HG03442 (cell line): ENCODE measurements around the gene CENPV.
"Not testable (repeated sequence)": the region's sequence is repeated elsewhere in the genome, so short reads cannot be mapped to it uniquely, and the experiment has no call there.

Experiments used
- ATAC-seq: cut with Tn5 transposase; IDR thresholded peaks from one replicate; pipeline ENCODE4 v1.9.1; 2021; ENCODE audit warnings: mild to moderate bottlenecking, moderate library complexity; ENCODE audit not compliant: unreplicated experiment

Gene CENPV

DNA sequence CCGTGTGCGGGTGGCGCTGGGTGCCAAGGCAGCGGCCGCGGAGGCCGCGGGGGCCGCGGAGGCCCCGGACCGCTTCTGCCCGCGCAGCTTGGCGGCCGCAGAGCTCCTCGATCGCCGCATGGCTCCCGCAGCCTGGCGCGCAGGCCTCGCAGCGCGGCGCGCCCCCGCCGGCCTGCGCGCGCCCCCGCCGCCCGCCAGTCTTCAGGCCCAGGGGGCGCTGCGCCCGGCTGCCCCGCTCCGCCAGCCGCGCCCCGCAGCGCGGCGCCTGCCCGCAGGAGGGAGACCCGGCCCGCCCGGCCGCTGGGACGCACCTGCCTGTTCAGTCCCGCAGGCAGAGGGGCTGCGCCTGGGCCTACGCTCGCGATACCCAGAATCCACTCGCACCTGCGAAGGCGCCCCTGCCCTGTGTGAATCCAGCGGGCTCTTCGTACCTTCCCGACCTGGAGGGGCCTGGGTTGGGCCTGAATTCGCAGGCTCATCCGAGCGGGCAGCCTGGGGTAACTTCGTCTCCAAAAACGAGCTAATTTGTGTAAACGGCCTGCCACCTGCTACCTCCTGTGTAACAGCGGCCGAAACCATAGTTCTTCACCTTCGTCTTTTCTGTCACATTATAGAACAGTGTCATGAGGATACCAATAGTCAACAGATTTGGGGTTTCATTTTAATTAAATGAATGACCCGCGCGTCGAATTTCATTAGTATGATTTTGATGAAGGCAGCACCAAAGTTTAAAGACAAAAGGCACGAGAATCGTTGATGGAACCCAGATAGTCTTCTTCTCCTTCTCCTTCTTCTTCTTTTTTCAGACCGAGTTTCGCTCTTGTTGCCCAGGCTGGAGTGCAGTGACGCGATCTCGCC is at the start of gene CENPV:
CENPV (minus strand) TSS at position 153 of the 858 bp plus-strand sequence; CDS start at position 120, 33 bp downstream.
- peak; percentile 65 for ATAC-seq

DNA sequence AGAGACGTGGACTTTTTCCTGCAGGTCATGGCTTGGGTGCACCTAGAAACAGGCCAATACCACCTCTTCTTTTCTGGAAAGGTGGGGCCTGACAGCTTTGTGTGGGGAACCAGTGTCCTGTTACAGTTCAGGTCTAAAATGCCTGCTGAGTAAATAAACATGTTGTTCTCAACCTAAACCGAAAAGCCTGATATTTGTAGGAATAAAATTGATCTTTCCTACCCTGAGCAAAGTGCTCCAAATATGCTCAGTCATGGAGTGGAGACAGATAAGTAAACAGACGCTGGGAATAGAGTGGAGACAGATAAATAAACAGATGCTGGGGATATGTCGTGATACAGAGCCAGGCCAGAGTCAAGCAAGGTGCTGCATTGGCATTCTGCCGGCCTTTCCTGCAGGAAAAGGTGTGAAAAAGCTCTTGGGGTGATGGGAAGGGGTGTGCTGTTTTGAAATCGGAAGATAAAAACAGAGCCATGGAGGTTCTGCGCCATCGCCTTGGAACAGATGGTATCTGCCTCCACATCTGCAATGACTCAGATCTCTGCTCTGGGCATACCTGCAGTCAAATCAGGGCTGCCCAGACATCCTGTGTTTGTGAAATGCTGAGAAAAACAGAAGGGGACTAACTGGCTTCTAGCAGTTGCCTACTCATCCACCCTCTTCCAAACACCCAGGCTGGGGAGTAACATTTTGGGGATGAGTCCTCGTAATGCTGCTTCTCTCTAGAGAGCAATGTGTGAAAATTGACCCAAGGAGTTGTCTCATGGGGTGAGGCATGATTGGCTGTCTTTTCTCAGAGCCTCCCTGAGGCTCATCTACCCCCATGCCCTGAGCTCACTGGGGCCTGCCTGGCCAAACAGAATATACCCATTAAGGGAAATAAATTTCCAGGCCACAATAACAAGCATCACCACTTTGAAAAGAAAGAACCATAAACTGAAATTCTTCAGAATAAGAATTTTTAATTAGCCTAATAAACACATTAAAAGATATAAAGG is 45.3 kb upstream of the CENPV start:
- peak; percentile 68 for ATAC-seq

DNA sequence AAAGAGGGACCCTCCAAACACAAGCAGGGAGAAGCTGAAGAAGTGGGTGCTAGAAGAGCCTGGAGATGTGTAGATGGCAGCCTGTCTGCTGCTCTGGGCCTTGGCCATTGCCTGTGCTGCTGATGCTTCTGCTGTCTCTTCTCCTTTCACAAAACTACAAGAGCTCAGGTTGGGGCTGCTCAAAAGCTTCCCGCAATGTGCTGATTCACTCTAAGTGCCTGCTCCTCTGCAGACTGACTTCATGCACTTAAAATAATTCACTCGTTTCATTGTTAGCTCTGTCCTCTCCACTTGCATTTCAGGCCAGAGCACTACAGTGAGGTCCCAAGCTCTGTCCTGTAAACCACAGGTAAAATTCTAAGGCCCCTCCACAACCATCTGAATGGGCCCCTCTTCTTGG is 43.4 kb upstream of the CENPV start:
- ATAC-seq, result not testable (repeated sequence)

DNA sequence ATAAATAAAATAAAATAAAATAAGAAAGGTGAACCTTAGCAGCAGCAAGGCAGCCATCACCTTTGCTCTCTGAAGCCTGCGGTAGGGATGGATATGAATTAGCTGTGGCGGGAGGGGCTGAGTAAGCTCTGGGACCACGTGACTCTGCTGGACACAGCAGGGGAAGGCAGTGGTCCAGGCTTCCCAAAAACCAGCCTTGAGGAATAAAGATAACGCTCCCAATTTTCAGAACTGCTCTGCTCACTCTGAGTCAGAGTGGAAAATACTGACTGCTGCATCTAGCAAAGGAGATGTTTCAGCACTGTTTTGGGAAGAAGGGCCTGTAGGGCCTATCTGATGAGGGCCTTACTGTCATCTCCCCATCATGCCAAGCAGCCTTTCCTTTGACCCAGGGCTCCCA is 42.6 kb upstream of the CENPV start:
- not testable (repeated sequence) for ATAC-seq

DNA sequence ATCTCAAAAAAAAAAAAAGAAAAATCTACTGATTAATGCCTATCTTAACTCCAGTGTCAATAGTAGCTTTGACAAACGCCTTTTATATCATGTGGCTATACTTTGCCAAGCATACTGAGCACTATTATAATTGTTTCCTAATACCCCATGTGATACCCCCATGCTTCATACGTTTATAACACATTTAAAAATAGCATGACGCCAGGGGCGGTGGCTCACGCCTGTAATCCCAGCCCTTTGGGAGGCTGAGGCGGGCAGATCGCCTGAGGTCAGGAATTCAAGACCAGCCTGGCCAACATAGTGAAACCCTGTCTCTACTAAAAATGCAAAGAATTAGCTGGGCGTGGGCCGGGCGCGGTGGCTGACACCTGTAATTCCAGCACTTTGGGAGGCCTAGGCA is 39.2 kb upstream of the CENPV start:
- ATAC-seq, result not testable (repeated sequence)

DNA sequence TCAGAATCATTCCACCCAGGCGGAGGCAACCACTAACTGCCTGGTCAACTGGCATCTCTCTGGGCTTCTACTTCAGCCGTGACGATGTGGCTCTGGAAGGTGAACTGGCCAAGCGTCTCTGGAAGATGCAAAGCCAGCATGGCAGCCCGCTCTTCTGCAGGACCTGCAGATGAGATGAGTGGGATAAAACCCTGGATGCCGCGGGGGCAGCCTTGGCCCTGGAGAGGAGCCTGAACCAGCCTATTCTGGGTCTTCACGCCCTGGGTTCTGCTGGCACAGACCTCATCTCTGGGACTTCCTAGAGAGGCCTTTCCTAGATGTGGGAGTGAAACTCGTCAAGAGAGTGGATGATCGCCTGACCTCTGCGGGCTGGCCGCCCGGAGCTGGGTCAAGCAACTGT is 38.2 kb upstream of the CENPV start:
- no peak for ATAC-seq

DNA sequence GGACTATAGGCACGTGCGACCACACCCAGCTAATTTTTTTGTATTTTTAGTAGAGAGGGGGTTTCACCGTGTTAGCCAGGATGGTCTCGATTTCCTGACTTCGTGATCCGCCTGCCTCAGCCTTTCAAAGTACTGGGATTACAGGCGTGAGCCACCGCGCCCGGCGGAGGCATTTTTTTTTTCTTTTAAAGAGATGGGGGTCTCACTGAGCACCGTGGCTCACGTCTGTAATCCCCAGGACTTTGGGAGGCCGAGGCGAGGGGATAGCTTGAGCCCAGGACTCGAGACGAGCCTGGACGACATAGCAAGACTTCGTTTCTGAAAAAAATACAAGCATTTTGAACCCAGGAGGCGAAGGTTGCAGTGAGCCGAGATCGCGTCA is 32.8 kb upstream of the CENPV start:
- not testable (repeated sequence) for ATAC-seq

DNA sequence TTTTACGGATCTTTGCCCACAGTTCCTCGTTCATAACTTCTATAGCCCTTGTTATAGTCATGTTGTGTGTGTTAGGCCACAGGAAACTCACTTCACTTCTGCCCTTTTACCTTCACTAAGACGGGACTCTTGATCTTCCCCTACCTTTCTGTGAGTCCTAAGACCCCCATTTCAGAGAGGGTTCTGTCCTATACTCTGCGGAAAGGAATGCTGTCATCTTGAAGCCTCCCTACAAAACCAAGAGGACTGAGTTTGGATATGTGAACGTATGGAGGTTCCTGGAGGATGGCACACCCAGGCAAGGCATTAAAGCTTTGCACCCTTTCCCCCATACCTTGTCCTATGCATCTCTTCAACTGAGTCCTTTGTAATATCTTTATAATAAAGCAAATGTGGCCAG is 31.3 kb upstream of the CENPV start:
- no peak for ATAC-seq

DNA sequence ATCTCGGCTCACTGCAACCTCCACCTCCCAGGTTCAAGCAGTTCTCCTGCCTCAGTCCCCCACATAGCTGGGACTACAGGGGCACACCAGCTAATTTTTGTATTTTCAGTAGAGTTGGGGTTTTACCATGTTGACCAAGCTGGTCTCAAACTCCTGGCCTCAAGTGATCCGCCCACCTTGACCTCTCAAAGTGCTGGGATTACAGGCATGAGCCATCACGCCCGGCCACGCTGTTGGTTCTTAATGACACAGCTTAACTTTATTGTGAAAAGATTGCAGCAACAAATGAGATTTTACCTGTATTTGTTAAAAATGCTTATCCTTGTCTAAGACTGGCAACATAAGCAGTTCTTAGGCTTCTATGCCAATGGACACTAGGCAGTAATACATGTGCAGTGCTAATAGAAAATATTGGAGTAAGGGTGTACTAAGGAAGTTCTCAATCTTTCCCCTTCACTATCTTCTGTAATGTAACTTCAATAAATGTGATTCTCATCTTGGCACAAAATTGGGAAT is 30.6 kb upstream of the CENPV start:
- ATAC-seq, result no peak

DNA sequence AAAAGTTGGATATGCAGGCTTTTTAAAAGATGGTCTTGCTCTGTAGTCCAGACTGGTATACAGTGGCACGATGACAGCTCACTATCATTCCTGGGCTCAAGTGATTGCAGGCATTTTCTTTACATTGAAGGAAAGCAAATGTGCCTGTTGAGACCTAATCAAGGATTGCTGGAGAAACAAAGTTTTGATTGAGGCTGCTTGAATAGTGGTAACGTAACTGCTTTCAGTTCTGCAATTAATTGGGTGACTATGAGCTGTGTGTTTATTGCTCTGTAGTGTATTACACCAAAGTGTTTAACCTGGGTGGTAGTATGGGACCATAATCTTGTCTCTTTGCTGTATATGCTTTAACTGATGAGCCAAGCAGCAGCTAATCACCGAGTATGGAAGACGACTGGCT is 29.9 kb upstream of the CENPV start:
- ATAC-seq, result no peak

DNA sequence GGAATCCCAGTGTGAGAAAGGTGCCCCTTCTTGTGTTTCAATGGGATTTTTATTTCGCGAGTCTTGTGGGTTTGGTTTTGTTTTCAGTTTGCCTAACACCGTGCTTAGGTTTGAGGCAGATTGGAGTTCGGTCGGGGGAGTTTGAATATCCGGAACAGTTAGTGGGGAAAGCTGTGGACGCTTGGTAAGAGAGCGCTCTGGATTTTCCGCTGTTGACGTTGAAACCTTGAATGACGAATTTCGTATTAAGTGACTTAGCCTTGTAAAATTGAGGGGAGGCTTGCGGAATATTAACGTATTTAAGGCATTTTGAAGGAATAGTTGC is 28.2 kb upstream of the CENPV start:
- ATAC-seq, result peak; percentile 0

DNA sequence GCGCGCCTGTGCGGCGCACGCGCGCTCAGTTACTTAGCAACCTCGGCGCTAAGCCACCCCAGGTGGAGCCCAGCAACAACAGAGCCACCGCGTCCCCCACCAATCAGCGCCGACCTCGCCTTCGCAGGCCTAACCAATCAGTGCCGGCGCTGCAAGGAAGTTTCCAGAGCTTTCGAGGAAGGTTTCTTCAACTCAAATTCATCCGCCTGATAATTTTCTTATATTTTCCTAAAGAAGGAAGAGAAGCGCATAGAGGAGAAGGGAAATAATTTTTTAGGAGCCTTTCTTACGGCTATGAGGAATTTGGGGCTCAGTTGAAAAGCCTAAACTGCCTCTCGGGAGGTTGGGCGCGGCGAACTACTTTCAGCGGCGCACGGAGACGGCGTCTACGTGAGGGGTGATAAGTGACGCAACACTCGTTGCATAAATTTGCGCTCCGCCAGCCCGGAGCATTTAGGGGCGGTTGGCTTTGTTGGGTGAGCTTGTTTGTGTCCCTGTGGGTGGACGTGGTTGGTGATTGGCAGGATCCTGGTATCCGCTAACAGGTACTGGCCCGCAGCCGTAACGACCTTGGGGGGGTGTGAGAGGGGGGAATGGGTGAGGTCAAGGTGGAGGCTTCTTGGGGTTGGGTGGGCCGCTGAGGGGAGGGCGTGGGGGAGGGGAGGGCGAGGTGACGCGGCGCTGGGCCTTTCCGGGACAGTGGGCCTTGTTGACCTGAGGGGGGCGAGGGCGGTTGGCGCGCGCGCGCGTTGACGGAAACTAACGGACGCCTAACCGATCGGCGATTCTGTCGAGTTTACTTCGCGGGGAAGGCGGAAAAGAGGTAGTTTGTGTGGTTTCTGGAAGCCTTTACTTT is 27.6 kb upstream of the CENPV start, which contains the start of gene UBB:
UBB (plus strand) TSS at position 452 of the 856 bp plus-strand sequence. CDS start 817 bp downstream, outside the sequence.
- ATAC-seq, result peak; percentile 89

DNA sequence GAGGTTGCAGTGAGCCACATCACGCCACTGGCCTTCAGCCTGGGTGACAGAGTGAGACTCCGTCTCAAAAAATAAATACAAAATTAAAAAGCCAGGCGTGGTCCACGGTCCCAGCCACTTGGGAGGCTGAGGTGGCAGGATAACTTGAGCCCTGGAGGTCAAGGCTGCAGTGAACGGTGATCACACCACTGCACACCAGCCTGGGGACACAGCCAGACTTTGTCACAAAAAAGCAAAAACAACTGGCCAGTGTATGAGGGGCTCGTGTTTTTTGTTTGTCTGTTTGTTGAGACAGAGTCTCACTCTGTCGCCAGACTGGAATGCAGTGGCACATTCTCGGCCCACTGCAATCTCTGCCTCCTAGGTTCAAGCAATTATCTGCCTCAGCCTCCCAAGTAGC is 26.4 kb upstream of the CENPV start:
- ATAC-seq, result no peak

DNA sequence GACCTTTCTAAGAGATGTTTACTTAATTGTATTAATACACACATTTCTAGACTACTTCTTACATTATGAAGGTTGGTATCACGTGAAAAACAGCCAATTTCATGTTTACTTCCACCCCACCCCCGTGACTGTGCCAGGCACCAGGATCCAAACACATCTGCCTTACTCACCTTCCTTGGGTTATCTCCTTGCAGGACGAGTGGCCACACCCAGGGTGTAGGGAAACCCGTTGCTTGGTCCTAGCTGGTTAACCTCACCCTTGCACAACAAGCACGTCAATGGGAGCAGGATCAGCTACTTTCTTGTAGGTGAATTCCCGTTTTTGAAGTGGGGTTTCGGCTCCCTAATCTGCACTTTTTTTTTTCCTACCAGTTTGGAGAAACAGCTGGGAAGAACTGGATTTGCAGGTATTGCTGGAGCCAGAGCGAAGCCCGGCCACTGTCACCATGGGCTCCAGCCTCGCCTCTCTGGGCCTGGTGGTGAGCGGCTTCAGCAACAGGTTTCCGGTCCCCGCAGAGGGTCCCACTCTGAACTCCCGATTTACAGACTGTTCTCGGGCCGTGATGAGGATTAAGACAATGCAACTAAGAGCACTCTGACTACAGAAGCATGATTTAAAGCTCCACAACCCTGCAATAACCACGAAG is 25.5 kb upstream of the CENPV start:
- no peak for ATAC-seq

DNA sequence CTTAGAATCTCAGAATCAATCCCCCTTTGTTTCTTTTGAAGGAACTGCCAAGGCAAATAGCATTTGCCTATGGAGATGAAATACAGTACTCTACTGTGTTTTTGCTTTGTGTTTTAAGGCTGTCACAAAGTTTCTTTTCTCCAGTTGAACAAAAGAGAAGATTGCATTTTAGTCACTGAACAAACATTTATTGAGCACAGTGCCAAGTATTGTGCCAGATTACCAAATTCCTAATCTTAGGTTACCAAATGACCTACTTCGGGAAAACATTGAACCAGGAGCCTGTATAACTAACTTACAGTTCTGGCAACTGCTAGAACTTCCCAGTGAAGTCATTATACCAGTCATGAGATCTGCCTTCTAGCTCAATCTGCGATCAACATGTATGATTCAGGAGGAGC is 24.7 kb upstream of the CENPV start:
- ATAC-seq, result no peak

DNA sequence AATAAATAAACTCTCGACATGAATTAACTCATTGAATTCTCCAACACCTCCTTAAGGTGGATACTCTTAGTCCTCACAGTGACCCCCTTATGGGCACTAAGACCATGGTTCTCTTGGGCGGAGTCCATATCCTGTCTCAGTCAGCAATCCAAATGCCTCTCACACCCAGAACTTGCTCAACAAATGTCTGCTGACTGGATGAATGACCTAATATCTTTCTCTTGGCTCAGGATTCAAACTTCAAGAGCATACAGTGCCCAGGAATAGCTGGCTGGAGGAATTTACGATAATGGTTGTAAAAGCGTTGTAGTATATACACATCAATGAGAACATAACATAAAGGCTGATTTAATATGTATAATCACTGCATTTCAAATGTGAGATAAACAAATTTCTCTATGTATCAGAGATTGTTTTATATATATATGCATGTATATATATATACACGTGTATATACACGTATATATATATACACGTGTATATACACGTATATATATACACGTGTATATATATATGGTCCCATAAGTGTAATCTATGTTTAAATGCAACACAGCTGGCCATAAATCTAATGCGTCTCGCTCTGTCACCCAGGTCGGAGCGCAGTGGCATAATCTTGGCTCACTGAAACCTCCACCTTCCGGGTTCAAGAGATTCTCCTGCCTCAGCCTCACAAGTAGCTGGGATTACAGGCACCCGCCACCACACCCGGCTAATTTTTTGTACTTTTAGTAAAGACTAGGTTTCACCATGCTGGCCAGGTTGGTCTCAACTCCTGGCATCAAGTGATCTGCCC is 21.1 kb upstream of the CENPV start:
- ATAC-seq, result no peak

DNA sequence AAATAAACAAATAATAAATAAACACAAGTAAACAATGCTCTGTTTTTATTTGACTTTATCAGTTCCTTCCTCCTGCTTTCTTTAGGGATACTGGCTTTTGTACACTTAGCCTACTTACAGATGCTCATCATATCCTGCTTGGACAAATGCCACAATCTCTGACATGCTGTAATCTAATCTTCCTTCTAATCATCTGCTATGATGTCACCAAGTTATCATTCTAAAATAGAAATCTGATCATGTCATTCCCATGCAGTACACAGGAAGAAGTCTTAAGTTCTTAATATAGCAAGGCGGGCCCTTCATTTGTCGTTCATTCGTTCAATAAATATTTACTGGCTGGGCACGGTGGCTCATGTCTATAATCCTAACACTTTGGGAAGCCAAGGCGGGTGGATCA is 18.5 kb upstream of the CENPV start:
- ATAC-seq, result no peak

DNA sequence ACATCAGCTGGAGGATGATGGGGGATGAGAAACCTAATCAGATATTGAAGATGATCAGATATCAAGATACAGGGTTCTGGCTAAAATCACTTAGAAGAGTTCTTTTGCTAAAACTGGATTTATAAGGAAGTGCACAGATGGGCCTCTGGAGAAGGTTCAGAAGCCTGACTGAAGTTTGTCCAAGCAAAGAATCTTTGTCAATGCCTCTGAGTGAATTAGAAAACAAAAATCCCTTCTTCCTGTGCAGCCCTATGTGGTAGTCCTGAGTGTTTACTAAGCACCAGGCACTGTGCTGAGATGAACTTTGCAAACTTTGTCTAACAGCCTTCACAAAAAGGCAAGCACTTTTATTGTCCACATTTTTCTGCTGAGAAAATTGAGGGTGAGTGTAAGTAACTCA is 11.4 kb upstream of the CENPV start:
- ATAC-seq, result no peak
